Measurements from ENCODE around the gene POPDC2.

POPDC2 gene

GRCh38 chr3:119664370-119664769 lies 4.0 kb upstream of the POPDC2 start:
- Histone ChIP-seq H3K9me3 (ENCODE audit: control insufficient read depth, insufficient read depth, low read depth, low read length) (no peaks in the 10 kb centered on the region), H3K4me1 (ENCODE audit: control insufficient read depth, insufficient read depth, low read length) (no peaks in the 10 kb centered on the region), H3K4me3 (ENCODE audit: low read depth, low read length) (no peak overlapping the region), H3K36me3 (ENCODE audit: control insufficient read depth in 2 of 2, insufficient read depth in 1 of 2, low read length in 2 of 2) (peaks cover 0 to 23% of the 10 kb centered on the region in 2 experiments; a peak in 2 of 3 replicates), H3K27ac (ENCODE audit: extremely low read depth, low read depth, low read length) (no peak overlapping the region)
- TF ChIP-seq, protein P1, sequence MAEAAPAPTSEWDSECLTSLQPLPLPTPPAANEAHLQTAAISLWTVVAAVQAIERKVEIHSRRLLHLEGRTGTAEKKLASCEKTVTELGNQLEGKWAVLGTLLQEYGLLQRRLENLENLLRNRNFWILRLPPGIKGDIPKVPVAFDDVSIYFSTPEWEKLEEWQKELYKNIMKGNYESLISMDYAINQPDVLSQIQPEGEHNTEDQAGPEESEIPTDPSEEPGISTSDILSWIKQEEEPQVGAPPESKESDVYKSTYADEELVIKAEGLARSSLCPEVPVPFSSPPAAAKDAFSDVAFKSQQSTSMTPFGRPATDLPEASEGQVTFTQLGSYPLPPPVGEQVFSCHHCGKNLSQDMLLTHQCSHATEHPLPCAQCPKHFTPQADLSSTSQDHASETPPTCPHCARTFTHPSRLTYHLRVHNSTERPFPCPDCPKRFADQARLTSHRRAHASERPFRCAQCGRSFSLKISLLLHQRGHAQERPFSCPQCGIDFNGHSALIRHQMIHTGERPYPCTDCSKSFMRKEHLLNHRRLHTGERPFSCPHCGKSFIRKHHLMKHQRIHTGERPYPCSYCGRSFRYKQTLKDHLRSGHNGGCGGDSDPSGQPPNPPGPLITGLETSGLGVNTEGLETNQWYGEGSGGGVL (tag by site-specific recombination; IDR thresholded peaks at IDR 0.05), result no peak
- TF ChIP-seq SCRT2 (tag by site-specific recombination; IDR thresholded peaks at IDR 0.05), result peak; percentile 75
- POLR2A ChIA-PET, result no interaction called here
- CTCF ChIA-PET, result interaction anchor here (1.0 to 1.3 kb wide), 2 partner anchors 12 to 21 kb away, joined by 3 read pairs; no protein-coding TSS in a partner anchor

GRCh38 chr3:119663885-119664284 lies 3.5 kb upstream of the POPDC2 start:
- no peaks in the 10 kb centered on the region for H3K4me1 ChIP-seq (ENCODE audit: control insufficient read depth, insufficient read depth, low read length)
- H3K9me3 ChIP-seq (ENCODE audit: control insufficient read depth, insufficient read depth, low read depth, low read length), result no peaks in the 10 kb centered on the region
- H3K27ac ChIP-seq (ENCODE audit: extremely low read depth, low read depth, low read length), result no peak overlapping the region
- peaks cover 0 to 19% of the 10 kb centered on the region in 2 experiments; a peak in 1 of 3 replicates for H3K36me3 ChIP-seq (ENCODE audit: control insufficient read depth in 2 of 2, insufficient read depth in 1 of 2, low read length in 2 of 2)
- TF ChIP-seq ZNF416 (tag by site-specific recombination; IDR thresholded peaks at IDR 0.05) (no peak), MZF1 (tag by site-specific recombination; IDR thresholded peaks at IDR 0.05; ENCODE audit: borderline replicate concordance) (no peak), ZNF692 (tag by site-specific recombination; IDR thresholded peaks at IDR 0.05) (no peak), ZNF239 (tag by site-specific recombination; IDR thresholded peaks at IDR 0.05) (no peak), ZNF248 (tag by site-specific recombination; IDR thresholded peaks at IDR 0.05) (no peak), ZNF560 (tag by site-specific recombination; IDR thresholded peaks at IDR 0.05; ENCODE audit: borderline replicate concordance) (no peak), ZNF677 (tag by site-specific recombination; IDR thresholded peaks at IDR 0.05) (no peak), GLI4 (tag by site-specific recombination; IDR thresholded peaks at IDR 0.05) (no peak), HOXC10 (CRISPR knock-in tag; IDR thresholded peaks at IDR 0.05) (no peak), KLF16 (tag by site-specific recombination; IDR thresholded peaks at IDR 0.05) (no peak), TSHZ1 (tag by site-specific recombination; IDR thresholded peaks at IDR 0.05; ENCODE audit: borderline replicate concordance) (no peak), ZNF202 (tag by site-specific recombination; IDR thresholded peaks at IDR 0.05; ENCODE audit: borderline replicate concordance) (no peak)
- TF ChIP-seq, protein P2, sequence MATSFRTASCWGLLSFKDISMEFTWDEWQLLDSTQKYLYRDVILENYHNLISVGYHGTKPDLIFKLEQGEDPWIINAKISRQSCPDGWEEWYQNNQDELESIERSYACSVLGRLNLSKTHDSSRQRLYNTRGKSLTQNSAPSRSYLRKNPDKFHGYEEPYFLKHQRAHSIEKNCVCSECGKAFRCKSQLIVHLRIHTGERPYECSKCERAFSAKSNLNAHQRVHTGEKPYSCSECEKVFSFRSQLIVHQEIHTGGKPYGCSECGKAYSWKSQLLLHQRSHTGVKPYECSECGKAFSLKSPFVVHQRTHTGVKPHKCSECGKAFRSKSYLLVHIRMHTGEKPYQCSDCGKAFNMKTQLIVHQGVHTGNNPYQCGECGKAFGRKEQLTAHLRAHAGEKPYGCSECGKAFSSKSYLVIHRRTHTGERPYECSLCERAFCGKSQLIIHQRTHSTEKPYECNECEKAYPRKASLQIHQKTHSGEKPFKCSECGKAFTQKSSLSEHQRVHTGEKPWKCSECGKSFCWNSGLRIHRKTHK (tag by site-specific recombination; IDR thresholded peaks at IDR 0.05), result no peak
- TF ChIP-seq, protein P3, sequence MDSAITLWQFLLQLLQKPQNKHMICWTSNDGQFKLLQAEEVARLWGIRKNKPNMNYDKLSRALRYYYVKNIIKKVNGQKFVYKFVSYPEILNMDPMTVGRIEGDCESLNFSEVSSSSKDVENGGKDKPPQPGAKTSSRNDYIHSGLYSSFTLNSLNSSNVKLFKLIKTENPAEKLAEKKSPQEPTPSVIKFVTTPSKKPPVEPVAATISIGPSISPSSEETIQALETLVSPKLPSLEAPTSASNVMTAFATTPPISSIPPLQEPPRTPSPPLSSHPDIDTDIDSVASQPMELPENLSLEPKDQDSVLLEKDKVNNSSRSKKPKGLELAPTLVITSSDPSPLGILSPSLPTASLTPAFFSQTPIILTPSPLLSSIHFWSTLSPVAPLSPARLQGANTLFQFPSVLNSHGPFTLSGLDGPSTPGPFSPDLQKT (IDR thresholded peaks at IDR 0.05; ENCODE audit: borderline replicate concordance, low read depth, low read length), result no peak
- CTCF ChIA-PET, result interaction anchor here (0.6 to 1.3 kb wide), 2 partner anchors 21 to 102 kb away, joined by 3 read pairs; no protein-coding TSS in a partner anchor
- POLR2A ChIA-PET, result interaction anchor here (1.4 kb wide), 1 partner anchor 13 kb away, joined by 5 read pairs; the partner anchor contains the start of gene COX17
- H3K4me3 ChIP-seq (ENCODE audit: low read depth, low read length), result no peak overlapping the region
